ENCODE measurements around the gene KIF4A. TPM values are rescaled to one million over a fixed set of nuclear protein-coding genes. Genes with fewer than 3 reads are reported as not detected.
"Not testable (repeated sequence)": the region's sequence is repeated elsewhere in the genome, so short reads cannot be mapped to it uniquely, and the experiment has no call there.

Gene KIF4A, protein sequence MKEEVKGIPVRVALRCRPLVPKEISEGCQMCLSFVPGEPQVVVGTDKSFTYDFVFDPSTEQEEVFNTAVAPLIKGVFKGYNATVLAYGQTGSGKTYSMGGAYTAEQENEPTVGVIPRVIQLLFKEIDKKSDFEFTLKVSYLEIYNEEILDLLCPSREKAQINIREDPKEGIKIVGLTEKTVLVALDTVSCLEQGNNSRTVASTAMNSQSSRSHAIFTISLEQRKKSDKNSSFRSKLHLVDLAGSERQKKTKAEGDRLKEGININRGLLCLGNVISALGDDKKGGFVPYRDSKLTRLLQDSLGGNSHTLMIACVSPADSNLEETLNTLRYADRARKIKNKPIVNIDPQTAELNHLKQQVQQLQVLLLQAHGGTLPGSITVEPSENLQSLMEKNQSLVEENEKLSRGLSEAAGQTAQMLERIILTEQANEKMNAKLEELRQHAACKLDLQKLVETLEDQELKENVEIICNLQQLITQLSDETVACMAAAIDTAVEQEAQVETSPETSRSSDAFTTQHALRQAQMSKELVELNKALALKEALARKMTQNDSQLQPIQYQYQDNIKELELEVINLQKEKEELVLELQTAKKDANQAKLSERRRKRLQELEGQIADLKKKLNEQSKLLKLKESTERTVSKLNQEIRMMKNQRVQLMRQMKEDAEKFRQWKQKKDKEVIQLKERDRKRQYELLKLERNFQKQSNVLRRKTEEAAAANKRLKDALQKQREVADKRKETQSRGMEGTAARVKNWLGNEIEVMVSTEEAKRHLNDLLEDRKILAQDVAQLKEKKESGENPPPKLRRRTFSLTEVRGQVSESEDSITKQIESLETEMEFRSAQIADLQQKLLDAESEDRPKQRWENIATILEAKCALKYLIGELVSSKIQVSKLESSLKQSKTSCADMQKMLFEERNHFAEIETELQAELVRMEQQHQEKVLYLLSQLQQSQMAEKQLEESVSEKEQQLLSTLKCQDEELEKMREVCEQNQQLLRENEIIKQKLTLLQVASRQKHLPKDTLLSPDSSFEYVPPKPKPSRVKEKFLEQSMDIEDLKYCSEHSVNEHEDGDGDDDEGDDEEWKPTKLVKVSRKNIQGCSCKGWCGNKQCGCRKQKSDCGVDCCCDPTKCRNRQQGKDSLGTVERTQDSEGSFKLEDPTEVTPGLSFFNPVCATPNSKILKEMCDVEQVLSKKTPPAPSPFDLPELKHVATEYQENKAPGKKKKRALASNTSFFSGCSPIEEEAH
- 1 to 10 TPM in 1 of 3 donors, under 1 TPM in 2; 0.53 to 1.3 (median 0.79) TPM for total RNA-seq
- total RNA-seq (2013), result 0.47 TPM

DNA sequence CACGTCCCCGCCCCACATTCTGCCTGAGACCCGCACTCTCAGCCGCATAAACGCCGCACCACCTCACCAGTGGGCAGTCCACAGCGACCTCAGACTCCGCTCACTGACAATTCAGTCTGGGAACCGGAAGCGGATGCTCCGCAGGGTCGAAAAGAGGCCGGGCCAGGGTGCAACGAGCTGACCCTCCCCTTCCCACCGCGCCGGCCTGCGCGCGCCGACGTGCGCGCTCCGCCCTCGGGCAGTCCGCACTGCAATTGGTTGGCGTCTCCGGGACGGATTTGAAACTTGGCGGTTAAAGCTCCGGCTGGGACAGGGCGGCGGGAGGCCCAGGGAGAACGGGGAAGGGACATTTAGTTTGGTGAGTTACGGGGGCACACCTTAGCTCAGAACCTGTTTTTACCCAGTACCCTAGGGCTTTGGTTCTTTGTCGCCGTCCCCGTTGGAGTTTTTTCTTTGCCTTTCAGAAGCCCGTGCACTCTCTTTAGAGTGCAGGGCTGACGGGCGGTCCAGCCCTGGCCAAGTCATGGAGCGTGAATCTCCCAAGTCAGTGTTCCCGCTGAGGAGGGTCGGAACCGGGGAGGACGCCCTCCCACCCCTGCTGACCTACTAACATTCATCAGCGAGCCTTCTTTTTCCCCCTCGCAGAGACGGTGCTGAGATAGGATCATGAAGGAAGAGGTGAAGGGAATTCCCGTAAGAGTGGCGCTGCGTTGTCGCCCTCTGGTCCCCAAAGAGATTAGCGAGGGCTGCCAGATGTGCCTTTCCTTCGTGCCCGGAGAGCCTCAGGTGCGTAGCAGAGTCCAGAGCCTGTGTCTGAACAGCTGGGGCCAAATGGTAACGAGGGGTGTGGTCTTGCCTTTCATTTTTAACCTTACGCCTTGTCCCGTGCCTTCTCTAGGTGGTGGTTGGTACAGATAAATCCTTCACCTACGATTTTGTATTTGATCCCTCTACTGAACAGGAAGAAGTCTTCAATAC is at the start of gene KIF4A, which contains the start of gene PDZD11:
Gene KIF4A, plus strand, starts transcription at position 312 of the 978 bp plus-strand sequence. Its CDS starts 355 bp downstream, at position 667.
Gene PDZD11, minus strand, starts transcription at position 135 of the 978 bp plus-strand sequence. CDS start 586 bp downstream, outside the sequence.
- intact Hi-C loops (cut with micrococcal nuclease), result loop anchor here (2.0 kb wide), 1 partner anchor 145 kb away; no protein-coding TSS in a partner anchor
- Mint-ChIP-seq H3K27me3 (ENCODE audit: low read depth in 2 of 2) (no peaks in the 10 kb centered on the region), H3K4me3 (peak within 1 kb of the TSS; percentile 86), H3K27ac (peak within 1 kb of the TSS; percentile 72 to 86), H3K9me3 (no peaks in the 10 kb centered on the region), H3K36me3 (no peaks in the 10 kb centered on the region), H3K4me1 (peaks cover 0 to 6% of the 10 kb centered on the region in 2 donors)
- Histone ChIP-seq H3K4me1 (ENCODE audit: control insufficient read depth, insufficient read depth, low read length) (peaks cover 18% of the 10 kb centered on the region), H3K4me3 (ENCODE audit: low read length) (peak within 1 kb of the TSS; percentile 70), H3K36me3 (ENCODE audit: control insufficient read depth, insufficient read depth, low read length) (peaks cover 6% of the 10 kb centered on the region), H3K27ac (ENCODE audit: low read length) (peak within 1 kb of the TSS; percentile 76), H3K9me3 (ENCODE audit: control insufficient read depth, insufficient read depth, low read length) (no peaks in the 10 kb centered on the region), H3K27me3 (ENCODE audit: control insufficient read depth, insufficient read depth, low read length) (no peaks in the 10 kb centered on the region)
- under 1% methylated on average over 55 of the region's 62 CpGs for WGBS (ENCODE audit: insufficient coverage)
- TF ChIP-seq, protein P1, sequence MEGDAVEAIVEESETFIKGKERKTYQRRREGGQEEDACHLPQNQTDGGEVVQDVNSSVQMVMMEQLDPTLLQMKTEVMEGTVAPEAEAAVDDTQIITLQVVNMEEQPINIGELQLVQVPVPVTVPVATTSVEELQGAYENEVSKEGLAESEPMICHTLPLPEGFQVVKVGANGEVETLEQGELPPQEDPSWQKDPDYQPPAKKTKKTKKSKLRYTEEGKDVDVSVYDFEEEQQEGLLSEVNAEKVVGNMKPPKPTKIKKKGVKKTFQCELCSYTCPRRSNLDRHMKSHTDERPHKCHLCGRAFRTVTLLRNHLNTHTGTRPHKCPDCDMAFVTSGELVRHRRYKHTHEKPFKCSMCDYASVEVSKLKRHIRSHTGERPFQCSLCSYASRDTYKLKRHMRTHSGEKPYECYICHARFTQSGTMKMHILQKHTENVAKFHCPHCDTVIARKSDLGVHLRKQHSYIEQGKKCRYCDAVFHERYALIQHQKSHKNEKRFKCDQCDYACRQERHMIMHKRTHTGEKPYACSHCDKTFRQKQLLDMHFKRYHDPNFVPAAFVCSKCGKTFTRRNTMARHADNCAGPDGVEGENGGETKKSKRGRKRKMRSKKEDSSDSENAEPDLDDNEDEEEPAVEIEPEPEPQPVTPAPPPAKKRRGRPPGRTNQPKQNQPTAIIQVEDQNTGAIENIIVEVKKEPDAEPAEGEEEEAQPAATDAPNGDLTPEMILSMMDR (IDR thresholded peaks at IDR 0.05), result no peak
- DNase-seq (peak; percentile 73 to 84), ATAC-seq (peak; percentile 99 to 100 (median 99))

DNA sequence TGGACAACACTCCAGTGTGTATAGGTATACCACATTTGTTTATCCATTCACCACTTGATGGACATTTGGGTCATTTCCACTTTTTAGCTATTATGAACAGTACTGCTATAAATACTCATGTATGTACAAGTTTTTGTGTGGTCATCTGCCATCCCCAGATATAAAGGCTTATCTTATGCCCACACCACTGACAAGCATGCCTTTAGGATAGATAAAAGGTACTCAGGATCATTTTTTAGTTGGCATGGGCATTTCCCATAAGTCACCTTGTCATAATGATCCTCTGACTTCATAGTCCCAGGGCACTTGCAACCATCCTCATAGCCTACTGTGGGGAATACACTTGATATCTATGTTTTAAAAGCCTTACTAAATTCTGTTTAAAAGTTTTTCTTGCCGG is 49.2 kb upstream of the KIF4A start:
- no peaks in the 10 kb centered on the region for H3K36me3 ChIP-seq (ENCODE audit: control insufficient read depth, insufficient read depth, low read length)
- no peak overlapping the region for H3K27ac ChIP-seq (ENCODE audit: low read length)
- intact Hi-C loops (cut with micrococcal nuclease), result no loop called here
- no peaks in the 10 kb centered on the region for H3K4me1 ChIP-seq (ENCODE audit: control insufficient read depth, insufficient read depth, low read length)
- no peak for DNase-seq
- Mint-ChIP-seq H3K36me3 (no peaks in the 10 kb centered on the region), H3K27me3 (ENCODE audit: low read depth in 2 of 2) (peaks cover 0 to 3% of the 10 kb centered on the region in 2 donors), H3K27ac (no peak overlapping the region), H3K4me3 (no peak overlapping the region), H3K9me3 (no peaks in the 10 kb centered on the region), H3K4me1 (no peaks in the 10 kb centered on the region)
- no peaks in the 10 kb centered on the region for H3K9me3 ChIP-seq (ENCODE audit: control insufficient read depth, insufficient read depth, low read length)
- 100% methylated on average over 1 of the region's 1 CpG for WGBS (ENCODE audit: insufficient coverage)
- no peaks in the 10 kb centered on the region for H3K27me3 ChIP-seq (ENCODE audit: control insufficient read depth, insufficient read depth, low read length)
- TF ChIP-seq, protein P1 (IDR thresholded peaks at IDR 0.05), result no peak
- no peak overlapping the region for H3K4me3 ChIP-seq (ENCODE audit: low read length)
- ATAC-seq, result no peak

DNA sequence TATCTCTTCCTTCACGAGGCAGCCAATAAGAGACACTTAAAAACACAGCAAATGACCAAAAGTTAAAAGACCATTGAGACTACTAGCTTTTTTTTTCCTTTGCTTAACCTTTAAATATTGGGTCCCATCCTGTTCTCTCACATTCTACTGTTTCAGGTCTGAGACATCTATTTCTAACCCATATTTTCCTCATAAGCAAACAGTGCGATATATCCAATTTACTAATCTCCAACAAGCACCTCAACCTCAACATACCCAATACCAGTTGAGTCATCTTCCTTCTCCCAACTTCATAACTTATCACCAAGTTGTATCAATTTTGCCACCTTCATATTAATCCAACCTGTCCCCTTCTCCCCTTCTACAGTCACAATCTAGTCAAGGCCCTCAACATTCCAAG is 48.4 kb upstream of the KIF4A start:
- Histone ChIP-seq H3K36me3 (ENCODE audit: control insufficient read depth, insufficient read depth, low read length) (no peaks in the 10 kb centered on the region), H3K27me3 (ENCODE audit: control insufficient read depth, insufficient read depth, low read length) (no peaks in the 10 kb centered on the region), H3K27ac (ENCODE audit: low read length) (no peak overlapping the region), H3K9me3 (ENCODE audit: control insufficient read depth, insufficient read depth, low read length) (no peaks in the 10 kb centered on the region), H3K4me3 (ENCODE audit: low read length) (no peak overlapping the region), H3K4me1 (ENCODE audit: control insufficient read depth, insufficient read depth, low read length) (no peaks in the 10 kb centered on the region)
- H3K27me3 Mint-ChIP-seq (ENCODE audit: low read depth in 2 of 2), result peaks cover 0 to 3% of the 10 kb centered on the region in 2 donors
- ATAC-seq, result no peak
- no peak for DNase-seq
- intact Hi-C loops (cut with micrococcal nuclease), result no loop called here
- no peak overlapping the region for H3K4me3 Mint-ChIP-seq
- WGBS (ENCODE audit: insufficient coverage), result 92% methylated on average over 2 of the region's 2 CpGs
- H3K4me1 Mint-ChIP-seq, result no peaks in the 10 kb centered on the region
- H3K9me3 Mint-ChIP-seq, result no peaks in the 10 kb centered on the region
- no peak overlapping the region for H3K27ac Mint-ChIP-seq
- TF ChIP-seq, protein P1 (IDR thresholded peaks at IDR 0.05), result no peak
- no peaks in the 10 kb centered on the region for H3K36me3 Mint-ChIP-seq

DNA sequence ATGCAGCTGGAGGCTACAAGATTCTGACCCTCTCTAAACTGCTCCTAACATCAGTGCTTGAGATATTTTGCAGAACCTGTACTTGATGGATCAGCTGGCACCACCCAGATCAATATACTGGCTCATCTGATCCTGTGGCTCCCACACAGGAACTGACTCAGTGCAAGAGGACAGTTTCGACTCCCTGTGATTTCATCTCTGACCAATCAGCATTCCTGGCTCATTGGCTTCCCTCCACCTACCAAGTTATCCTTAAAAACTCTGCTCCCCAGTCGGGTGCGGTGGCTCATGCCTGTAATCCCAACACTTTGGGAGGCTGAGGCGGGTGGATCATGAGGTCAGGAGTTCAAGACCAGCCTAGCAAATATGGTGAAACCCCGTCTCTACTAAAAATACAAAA is 46.3 kb upstream of the KIF4A start:
- DNase-seq; H3K4me1 Mint-ChIP-seq; H3K36me3 Mint-ChIP-seq; H3K27ac Mint-ChIP-seq; H3K4me3 Mint-ChIP-seq; H3K4me3 ChIP-seq (ENCODE audit: low read length); H3K4me1 ChIP-seq (ENCODE audit: control insufficient read depth, insufficient read depth, low read length); H3K9me3 ChIP-seq (ENCODE audit: control insufficient read depth, insufficient read depth, low read length); H3K9me3 Mint-ChIP-seq; H3K27me3 ChIP-seq (ENCODE audit: control insufficient read depth, insufficient read depth, low read length); H3K27ac ChIP-seq (ENCODE audit: low read length); intact Hi-C loops (cut with micrococcal nuclease); ATAC-seq; H3K27me3 Mint-ChIP-seq (ENCODE audit: low read depth in 2 of 2); H3K36me3 ChIP-seq (ENCODE audit: control insufficient read depth, insufficient read depth, low read length): not testable (repeated sequence)
- 83% methylated on average over 5 of the region's 5 CpGs for WGBS (ENCODE audit: insufficient coverage)

Measured in natural killer cell (primary cell).